Thoracic aorta (tissue), 2 donors: Measurements from ENCODE around the gene DNAH17. TPM values are rescaled to one million over a fixed set of nuclear protein-coding genes. Genes with fewer than 3 reads are reported as not detected.
"Not testable (repeated sequence)": the region's sequence is repeated elsewhere in the genome, so short reads cannot be mapped to it uniquely, and the experiment has no call there.

Source experiments
- ATAC-seq: fragments of 150-250 bp; one replicate; pipeline ENCODE4 v1.8.0; 2017; ENCODE audit warnings: low read depth; ENCODE audit not compliant: insufficient number of reproducible peaks, low FRiP score
- DNase-seq: peaks from one replicate; pipeline ENCODE4 v3.0.0-alpha.2; 2020; ENCODE audit warnings: low spot score
- H3K27ac ChIP-seq, 2 donors: fragments of 200-600 bp; sonication (generic); 1 replicate in 1 of 2; 2 replicates in 1 of 2; pipeline ENCODE4 v1.5.1; 2016; ENCODE audit warnings: mild to moderate bottlenecking in 2 of 2, moderate library complexity in 2 of 2
- H3K27me3 ChIP-seq: fragments of 200-600 bp; sonication (generic); replicated peaks from 2 replicates; pipeline ENCODE4 v1.6.0; 2016; ENCODE audit warnings: mild to moderate bottlenecking; ENCODE audit not compliant: insufficient read depth
- H3K36me3 ChIP-seq: fragments of 200-600 bp; sonication (generic); one replicate; pipeline ENCODE4 v1.5.1; 2016
- H3K4me1 ChIP-seq, 2 donors: fragments of 200-600 bp; sonication (generic); 1 replicate in 1 of 2; 2 replicates in 1 of 2; pipeline versions ENCODE4 v1.5.1 to v1.6.0; 2016; ENCODE audit warnings: low read depth in 2 of 2, mild to moderate bottlenecking in 1 of 2; ENCODE audit not compliant: control insufficient read depth in 1 of 2
- H3K4me3 ChIP-seq: fragments of 200-600 bp; sonication (generic); 2 replicates; pipeline ENCODE4 v1.5.1; 2016; ENCODE audit warnings: mild to moderate bottlenecking
- H3K9me3 ChIP-seq: fragments of 200-600 bp; sonication (generic); 2 replicates; pipeline ENCODE4 v1.5.1; 2016
- total RNA-seq, 2 donors: library from RNA; depleted of rRNA; stranded (reverse); fragments of >200 nt; gene quantifications; one replicate each; pipeline versions ENCODE4 v1.1.0 to v1.2.3, GENCODE V29; 2016
- TF ChIP-seq, protein P1 (sequence below): fragments of 200-600 bp; sonication (generic); IDR thresholded peaks from one replicate; pipeline ENCODE4 v1.5.1; 2019; ENCODE audit warnings: antibody characterized with exemption

The DNAH17 gene
- total RNA-seq, 2 donors from 2014 or later, result 0.14 TPM

DNA sequence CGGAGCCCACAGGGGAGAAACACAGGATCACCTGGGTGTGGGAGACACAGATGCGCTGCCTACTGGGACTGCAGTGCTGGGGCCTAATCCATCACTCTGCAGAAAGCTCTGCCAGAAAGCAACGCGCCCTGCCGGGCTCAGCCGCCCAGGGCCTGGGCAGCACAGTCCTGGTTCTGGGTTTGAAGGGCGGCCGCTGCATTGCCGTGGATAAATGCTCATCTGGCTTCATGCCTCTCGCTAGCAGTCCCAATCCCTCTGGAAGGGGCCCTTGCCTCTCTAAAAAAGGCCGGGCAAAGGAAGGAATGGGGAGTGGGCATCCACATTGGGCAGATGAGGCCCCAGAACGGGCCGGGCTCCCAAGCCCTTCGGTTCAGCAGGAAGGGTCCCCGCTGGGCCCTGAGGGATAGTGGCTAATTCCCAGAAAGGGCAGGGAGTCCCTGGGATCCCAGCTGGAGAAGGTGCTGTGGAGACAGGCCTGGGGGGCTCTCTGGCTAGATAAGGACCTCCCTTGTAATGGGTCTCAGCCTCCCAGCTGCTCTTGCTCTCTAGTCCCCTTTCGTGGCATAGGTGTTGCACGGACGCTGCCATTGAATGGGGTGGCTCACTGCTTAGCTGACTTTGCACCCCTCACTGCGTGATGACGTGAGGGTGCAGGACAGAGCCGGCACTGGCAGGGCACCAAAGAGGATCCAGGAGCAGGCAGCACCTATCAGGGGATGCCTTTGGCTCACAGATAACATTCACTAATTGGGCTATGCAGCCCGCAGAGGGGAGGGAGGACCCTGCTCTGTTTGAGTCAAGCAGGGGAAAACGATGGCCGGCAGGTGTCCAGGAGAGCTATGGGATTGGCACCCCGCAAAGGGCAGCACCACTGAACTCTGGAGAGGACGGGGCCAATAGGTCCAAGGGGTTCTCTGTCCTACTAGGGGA, 110.1 kb downstream of the DNAH17 start:
- ATAC-seq, result no peak
- H3K4me3 ChIP-seq, result no peak overlapping the region
- H3K27me3 ChIP-seq, result no peaks in the 10 kb centered on the region
- H3K36me3 ChIP-seq, result no peaks in the 10 kb centered on the region
- DNase-seq, result no peak
- H3K9me3 ChIP-seq, result no peaks in the 10 kb centered on the region
- no peak overlapping the region for H3K27ac ChIP-seq
- TF ChIP-seq, protein P1, sequence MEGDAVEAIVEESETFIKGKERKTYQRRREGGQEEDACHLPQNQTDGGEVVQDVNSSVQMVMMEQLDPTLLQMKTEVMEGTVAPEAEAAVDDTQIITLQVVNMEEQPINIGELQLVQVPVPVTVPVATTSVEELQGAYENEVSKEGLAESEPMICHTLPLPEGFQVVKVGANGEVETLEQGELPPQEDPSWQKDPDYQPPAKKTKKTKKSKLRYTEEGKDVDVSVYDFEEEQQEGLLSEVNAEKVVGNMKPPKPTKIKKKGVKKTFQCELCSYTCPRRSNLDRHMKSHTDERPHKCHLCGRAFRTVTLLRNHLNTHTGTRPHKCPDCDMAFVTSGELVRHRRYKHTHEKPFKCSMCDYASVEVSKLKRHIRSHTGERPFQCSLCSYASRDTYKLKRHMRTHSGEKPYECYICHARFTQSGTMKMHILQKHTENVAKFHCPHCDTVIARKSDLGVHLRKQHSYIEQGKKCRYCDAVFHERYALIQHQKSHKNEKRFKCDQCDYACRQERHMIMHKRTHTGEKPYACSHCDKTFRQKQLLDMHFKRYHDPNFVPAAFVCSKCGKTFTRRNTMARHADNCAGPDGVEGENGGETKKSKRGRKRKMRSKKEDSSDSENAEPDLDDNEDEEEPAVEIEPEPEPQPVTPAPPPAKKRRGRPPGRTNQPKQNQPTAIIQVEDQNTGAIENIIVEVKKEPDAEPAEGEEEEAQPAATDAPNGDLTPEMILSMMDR, result no peak
- no peaks in the 10 kb centered on the region for H3K4me1 ChIP-seq

DNA sequence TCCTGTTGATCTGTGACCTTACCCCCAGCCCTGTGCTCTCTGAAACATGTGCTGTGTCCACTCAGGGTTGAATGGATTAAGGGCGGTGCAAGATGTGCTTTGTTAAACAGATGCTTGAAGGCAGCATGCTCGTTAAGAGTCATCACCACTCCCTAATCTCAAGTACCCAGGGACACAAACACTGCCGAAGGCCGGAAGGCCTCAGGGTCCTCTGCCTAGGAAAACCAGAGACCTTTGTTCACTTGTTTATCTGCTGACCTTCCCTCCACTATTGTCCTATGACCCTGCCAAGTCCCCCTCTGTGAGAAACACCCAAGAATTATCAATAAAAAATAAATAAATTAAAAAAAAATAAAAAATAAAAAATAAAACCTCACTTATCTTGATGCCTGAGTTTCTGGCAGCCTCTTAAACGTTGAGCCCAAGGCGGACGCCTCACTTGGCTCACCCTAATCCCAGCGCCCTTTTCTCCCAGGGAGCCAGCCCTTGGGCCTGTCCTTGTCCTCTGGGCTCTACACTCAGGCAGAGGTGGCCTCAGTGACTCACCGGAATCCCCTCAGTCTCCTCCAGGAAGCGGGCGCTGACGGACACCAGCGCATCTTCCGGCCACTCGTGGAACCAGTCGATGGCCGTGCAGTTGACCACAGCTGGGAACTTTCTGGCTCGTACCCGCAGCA, 110.9 kb downstream of the DNAH17 start:
- not testable (repeated sequence) for H3K27ac ChIP-seq, DNase-seq, ATAC-seq, H3K4me3 ChIP-seq, H3K36me3 ChIP-seq, H3K9me3 ChIP-seq, H3K4me1 ChIP-seq, H3K27me3 ChIP-seq

DNA sequence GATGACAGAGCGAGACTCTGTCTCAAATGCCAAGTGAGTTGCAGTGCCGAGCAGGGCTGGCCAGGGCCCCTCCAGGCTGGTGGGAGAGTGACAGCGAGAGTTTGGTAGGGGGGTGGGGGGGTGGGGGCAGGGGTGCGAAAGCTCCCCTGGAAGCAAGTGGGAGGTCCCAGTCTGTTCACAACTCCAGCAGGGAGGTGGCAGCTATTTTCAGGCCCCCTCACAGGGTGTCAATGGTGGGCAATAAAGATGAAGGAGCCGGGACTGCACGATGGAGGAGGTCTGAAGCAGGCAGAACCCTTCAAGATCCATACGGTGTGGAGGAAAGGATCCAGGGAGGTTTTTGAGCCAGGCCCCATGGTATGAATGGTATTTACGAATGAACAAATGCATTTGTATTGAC, 115.0 kb downstream of the DNAH17 start:
- no peak overlapping the region for H3K27ac ChIP-seq
- DNase-seq (no peak), ATAC-seq (no peak)
- H3K4me3 ChIP-seq, result no peak overlapping the region
- TF ChIP-seq, protein P1, result no peak
- H3K4me1 ChIP-seq, result no peaks in the 10 kb centered on the region
- no peaks in the 10 kb centered on the region for H3K27me3 ChIP-seq
- no peaks in the 10 kb centered on the region for H3K36me3 ChIP-seq
- no peaks in the 10 kb centered on the region for H3K9me3 ChIP-seq

DNA sequence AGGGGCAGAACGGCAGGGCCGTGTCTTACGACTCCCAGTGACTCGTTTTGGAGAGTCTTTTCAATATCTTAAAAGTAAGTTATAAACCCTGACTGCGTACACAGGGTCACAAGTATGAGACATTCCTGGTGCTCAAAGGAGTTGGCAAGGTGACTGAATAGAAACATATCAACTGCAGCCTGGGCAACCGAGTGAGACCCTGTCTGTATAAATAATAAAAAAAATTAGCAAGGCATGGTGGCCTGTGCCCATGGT, 115.5 kb downstream of the DNAH17 start:
- TF ChIP-seq, protein P1, result no peak
- no peaks in the 10 kb centered on the region for H3K9me3 ChIP-seq
- H3K36me3 ChIP-seq, result no peaks in the 10 kb centered on the region
- H3K27me3 ChIP-seq, result no peaks in the 10 kb centered on the region
- H3K4me3 ChIP-seq, result no peak overlapping the region
- ATAC-seq (no peak), DNase-seq (no peak)
- H3K4me1 ChIP-seq, result no peaks in the 10 kb centered on the region
- H3K27ac ChIP-seq, result no peak overlapping the region

DNA sequence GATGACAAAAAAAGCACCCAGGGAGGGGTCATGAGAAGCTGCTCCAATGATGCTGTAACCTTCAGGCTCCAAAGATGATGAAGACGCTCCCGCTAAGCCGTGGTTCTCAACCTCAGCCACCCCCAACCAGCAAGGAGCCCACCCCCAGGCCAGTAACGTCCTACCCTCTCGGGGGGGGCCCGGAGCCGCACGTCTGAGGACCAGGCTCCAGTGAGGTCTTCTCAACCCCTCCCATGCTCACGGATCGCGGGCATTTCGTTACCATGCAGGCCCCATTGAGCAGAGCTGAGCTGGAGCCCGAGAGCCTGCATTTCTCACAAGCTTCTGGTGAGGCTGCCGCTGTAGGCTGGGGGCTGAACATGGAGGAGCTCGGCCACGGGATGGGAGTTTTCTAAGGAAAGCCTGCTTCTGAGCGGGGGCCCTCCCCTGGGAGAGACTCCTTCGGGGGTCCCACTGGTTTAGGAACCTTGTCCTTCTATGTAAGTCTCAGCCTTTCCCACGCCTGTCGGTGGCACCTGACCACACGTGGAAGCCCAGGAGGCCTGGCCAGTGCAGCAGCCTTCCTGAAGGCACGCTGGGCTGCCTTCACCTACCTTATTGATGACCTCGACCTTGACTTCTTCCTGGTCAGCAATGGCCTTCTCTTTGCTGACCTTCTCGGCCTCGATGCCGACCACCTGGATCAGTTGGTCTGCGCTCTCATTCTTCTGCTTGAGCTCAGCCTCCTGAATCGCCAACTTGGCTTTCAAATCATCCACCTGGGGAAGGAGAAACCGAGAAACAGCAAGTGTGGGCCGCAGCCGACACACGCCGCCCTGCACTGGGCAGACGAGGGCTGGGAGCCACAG, 116.0 kb downstream of the DNAH17 start:
- DNase-seq (no peak), ATAC-seq (no peak)
- Histone ChIP-seq H3K36me3 (no peaks in the 10 kb centered on the region), H3K4me3 (no peak overlapping the region), H3K27ac (no peak overlapping the region), H3K4me1 (no peaks in the 10 kb centered on the region), H3K27me3 (no peaks in the 10 kb centered on the region), H3K9me3 (no peaks in the 10 kb centered on the region)
- TF ChIP-seq, protein P1, result no peak
